ENCODE data around the gene MFAP4. TPM values are rescaled to one million over a fixed set of nuclear protein-coding genes. Genes with fewer than 3 reads are reported as not detected.

Gene MFAP4
- total RNA-seq, 1 experiment from 2014 or later, result 0.52 TPM

DNA sequence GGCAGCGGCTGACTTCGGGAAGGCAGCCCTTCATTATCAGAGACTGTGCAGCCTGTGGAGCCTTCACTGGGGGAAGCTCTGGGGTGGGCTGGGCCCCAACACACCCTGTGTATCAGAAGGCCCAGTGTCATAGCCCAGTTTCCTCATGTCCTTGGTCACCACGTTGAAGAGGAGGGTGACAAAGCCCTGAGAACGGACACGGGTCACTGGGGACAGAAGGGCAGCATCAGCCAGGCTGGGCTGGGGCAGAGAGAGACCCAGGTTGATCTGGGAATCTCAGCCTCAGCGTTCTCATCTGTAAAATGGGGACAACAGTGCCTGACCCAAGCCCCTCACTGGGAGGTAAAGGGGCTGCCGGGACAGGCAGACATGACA, 43.7 kb downstream of the MFAP4 start:
- H3K79me2 ChIP-seq (ENCODE audit: insufficient read depth, low read length), result no peaks in the 10 kb centered on the region
- DNase-seq (ENCODE audit: low read depth, low spot score) (no peak), ATAC-seq (no peak)
- no peaks in the 10 kb centered on the region for H3K9me2 ChIP-seq (ENCODE audit: insufficient read depth)
- H3K4me2 ChIP-seq (ENCODE audit: low read length), result no peak overlapping the region
- ChIA-PET POLR2A (no interaction called here), CTCF (no interaction called here), RAD21 (ENCODE audit: low non-redundant PET in 1 of 2, low total read pairs in 2 of 2, uncharacterized antibody in 2 of 2, unreplicated experiment in 2 of 2) (no interaction called here)
- no peaks in the 10 kb centered on the region for H4K20me1 ChIP-seq (ENCODE audit: insufficient read depth)
- no peak overlapping the region for H3K4me3 ChIP-seq (replicated peaks in 1 of 2; ENCODE audit: low read depth in 1 of 2, low read length in 2 of 2)
- H3K36me3 ChIP-seq (ENCODE audit: control insufficient read depth in 1 of 2, insufficient read depth in 2 of 2, low read length in 2 of 2), result no peaks in the 10 kb centered on the region; a peak in 1 of 4 replicates
- intact Hi-C loops (cut with micrococcal nuclease), result no loop called here
- TF ChIP-seq ZNF274 (IDR thresholded peaks at IDR 0.05; ENCODE audit: low read depth, low read length), result no peak
- TF ChIP-seq CEBPB (IDR thresholded peaks at IDR 0.05; ENCODE audit: low read depth), result no peak
- no peak for TF ChIP-seq SIN3A (IDR thresholded peaks at IDR 0.05; ENCODE audit: low read depth)
- TF ChIP-seq RAD21 (IDR thresholded peaks at IDR 0.05; ENCODE audit: low read depth), result no peak
- H3K9ac ChIP-seq (ENCODE audit: low read length), result no peak overlapping the region
- H3K4me1 ChIP-seq (ENCODE audit: control insufficient read depth in 1 of 2, insufficient read depth in 2 of 2, low read length in 2 of 2), result peaks cover 28% of the 10 kb centered on the region in 2 experiments
- no peaks in the 10 kb centered on the region for H3K9me3 ChIP-seq (ENCODE audit: control insufficient read depth in 1 of 2, insufficient read depth in 1 of 2, low read depth in 1 of 2, low read length in 2 of 2)
- H3K27me3 ChIP-seq (ENCODE audit: insufficient read depth, low read length), result no peaks in the 10 kb centered on the region
- no peak overlapping the region for H2AFZ ChIP-seq (ENCODE audit: low read depth, low read length, poor library complexity, severe bottlenecking)
- no TSS peak for BruUV-seq (replicated peaks)
- no peak overlapping the region for H3K27ac ChIP-seq (ENCODE audit: low read depth, low read length)

DNA sequence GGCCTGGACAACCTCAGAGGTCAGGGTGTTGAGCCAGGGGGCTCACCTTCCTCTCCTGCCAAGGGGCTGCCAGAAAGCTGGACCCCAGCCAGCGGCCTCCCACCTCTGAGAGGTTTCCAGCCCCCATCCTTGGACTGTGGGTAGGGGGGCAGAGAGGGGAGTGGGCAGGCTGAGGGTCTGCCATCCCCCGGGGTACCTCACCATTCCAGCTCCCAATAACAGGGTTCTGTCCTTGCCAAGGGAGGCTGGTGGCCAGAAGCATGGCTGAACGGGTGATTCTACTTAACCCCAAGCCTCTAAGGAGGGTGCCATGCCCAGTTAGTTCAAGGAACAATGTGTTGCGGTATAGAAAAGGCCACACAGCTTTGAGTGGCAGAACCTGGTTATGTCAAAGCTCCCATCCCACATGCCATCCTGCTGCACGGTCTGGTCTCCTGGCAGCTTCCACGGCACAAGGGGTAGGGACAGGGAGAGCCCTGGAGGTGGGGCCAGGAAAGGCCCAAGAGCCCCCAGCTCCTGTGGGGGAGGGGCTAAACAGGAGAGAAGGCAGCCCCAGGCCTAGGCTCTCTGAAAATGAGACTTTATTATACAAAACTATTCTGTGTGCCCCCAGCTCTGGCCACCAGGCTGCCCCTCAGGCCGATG, 44.3 kb downstream of the MFAP4 start:
- no peaks in the 10 kb centered on the region; a peak in 1 of 4 replicates for H3K36me3 ChIP-seq (ENCODE audit: control insufficient read depth in 1 of 2, insufficient read depth in 2 of 2, low read length in 2 of 2)
- DNase-seq (ENCODE audit: low read depth, low spot score), result no peak
- TF ChIP-seq CEBPB (IDR thresholded peaks at IDR 0.05; ENCODE audit: low read depth), result no peak
- TF ChIP-seq, protein P1, sequence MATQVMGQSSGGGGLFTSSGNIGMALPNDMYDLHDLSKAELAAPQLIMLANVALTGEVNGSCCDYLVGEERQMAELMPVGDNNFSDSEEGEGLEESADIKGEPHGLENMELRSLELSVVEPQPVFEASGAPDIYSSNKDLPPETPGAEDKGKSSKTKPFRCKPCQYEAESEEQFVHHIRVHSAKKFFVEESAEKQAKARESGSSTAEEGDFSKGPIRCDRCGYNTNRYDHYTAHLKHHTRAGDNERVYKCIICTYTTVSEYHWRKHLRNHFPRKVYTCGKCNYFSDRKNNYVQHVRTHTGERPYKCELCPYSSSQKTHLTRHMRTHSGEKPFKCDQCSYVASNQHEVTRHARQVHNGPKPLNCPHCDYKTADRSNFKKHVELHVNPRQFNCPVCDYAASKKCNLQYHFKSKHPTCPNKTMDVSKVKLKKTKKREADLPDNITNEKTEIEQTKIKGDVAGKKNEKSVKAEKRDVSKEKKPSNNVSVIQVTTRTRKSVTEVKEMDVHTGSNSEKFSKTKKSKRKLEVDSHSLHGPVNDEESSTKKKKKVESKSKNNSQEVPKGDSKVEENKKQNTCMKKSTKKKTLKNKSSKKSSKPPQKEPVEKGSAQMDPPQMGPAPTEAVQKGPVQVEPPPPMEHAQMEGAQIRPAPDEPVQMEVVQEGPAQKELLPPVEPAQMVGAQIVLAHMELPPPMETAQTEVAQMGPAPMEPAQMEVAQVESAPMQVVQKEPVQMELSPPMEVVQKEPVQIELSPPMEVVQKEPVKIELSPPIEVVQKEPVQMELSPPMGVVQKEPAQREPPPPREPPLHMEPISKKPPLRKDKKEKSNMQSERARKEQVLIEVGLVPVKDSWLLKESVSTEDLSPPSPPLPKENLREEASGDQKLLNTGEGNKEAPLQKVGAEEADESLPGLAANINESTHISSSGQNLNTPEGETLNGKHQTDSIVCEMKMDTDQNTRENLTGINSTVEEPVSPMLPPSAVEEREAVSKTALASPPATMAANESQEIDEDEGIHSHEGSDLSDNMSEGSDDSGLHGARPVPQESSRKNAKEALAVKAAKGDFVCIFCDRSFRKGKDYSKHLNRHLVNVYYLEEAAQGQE (IDR thresholded peaks at IDR 0.05; ENCODE audit: low read depth), result no peak
- no peak for TF ChIP-seq POLR2AphosphoS5 (IDR thresholded peaks at IDR 0.05; ENCODE audit: low read depth, low read length)
- TF ChIP-seq JUND (IDR thresholded peaks at IDR 0.05), result no peak
- TF ChIP-seq ZFX (IDR thresholded peaks at IDR 0.05), result no peak
- TF ChIP-seq RAD21 (IDR thresholded peaks at IDR 0.05; ENCODE audit: low read depth), result no peak
- no peak overlapping the region for H3K9ac ChIP-seq (ENCODE audit: low read length)
- no peaks in the 10 kb centered on the region for H3K27me3 ChIP-seq (ENCODE audit: insufficient read depth, low read length)
- no peak for ATAC-seq
- ChIA-PET CTCF (no interaction called here), POLR2A (no interaction called here), RAD21 (ENCODE audit: low non-redundant PET in 1 of 2, low total read pairs in 2 of 2, uncharacterized antibody in 2 of 2, unreplicated experiment in 2 of 2) (no interaction called here)
- no peak overlapping the region for H3K4me2 ChIP-seq (ENCODE audit: low read length)
- no peak overlapping the region for H3K4me3 ChIP-seq (replicated peaks in 1 of 2; ENCODE audit: low read depth in 1 of 2, low read length in 2 of 2)
- no peak overlapping the region for H2AFZ ChIP-seq (ENCODE audit: low read depth, low read length, poor library complexity, severe bottlenecking)
- H3K4me1 ChIP-seq (ENCODE audit: control insufficient read depth in 1 of 2, insufficient read depth in 2 of 2, low read length in 2 of 2), result peaks cover 28% of the 10 kb centered on the region in 2 experiments
- intact Hi-C loops (cut with micrococcal nuclease), result no loop called here
- H3K9me3 ChIP-seq (ENCODE audit: control insufficient read depth in 1 of 2, insufficient read depth in 1 of 2, low read depth in 1 of 2, low read length in 2 of 2), result no peaks in the 10 kb centered on the region
- no peaks in the 10 kb centered on the region for H3K9me2 ChIP-seq (ENCODE audit: insufficient read depth)
- no peaks in the 10 kb centered on the region for H3K79me2 ChIP-seq (ENCODE audit: insufficient read depth, low read length)
- no peak overlapping the region for H3K27ac ChIP-seq (ENCODE audit: low read depth, low read length)
- BruUV-seq (replicated peaks), result no TSS peak
- no peaks in the 10 kb centered on the region for H4K20me1 ChIP-seq (ENCODE audit: insufficient read depth)
